Stomach (tissue), 4 donors: Measurements from ENCODE around the gene ITPKC.

ENCODE experiments used
- CTCF ChIP-seq, 7 experiments: fragments of 450-650 bp in 4 of 7; fragments of 200-600 bp in 3 of 7; sonication (generic) in 3 of 7; IDR thresholded peaks; one replicate each; pipeline ENCODE4 v1.5.1; 2016 to 2019; ENCODE audit warnings: antibody characterized with exemption in 7 of 7, control low read depth in 2 of 7, mild to moderate bottlenecking in 1 of 7
- EP300 ChIP-seq: sonication (generic); formaldehyde crosslinking; IDR thresholded peaks from one replicate; pipeline ENCODE4 v1.6.1; 2017; ENCODE audit warnings: antibody characterized with exemption
- POLR2A ChIP-seq, 4 donors: fragments of 450-650 bp; IDR thresholded peaks; one replicate each; pipeline ENCODE4 v1.6.1; 2016; ENCODE audit warnings: antibody characterized with exemption in 4 of 4, control low read depth in 2 of 4, mild to moderate bottlenecking in 1 of 4, moderate library complexity in 1 of 4
- POLR2AphosphoS5 ChIP-seq, 3 donors: sonication (generic); formaldehyde crosslinking; IDR thresholded peaks; one replicate each; pipeline ENCODE4 v1.6.1; 2016; ENCODE audit warnings: antibody characterized with exemption in 3 of 3

- TF ChIP-seq CTCF (IDR thresholded peaks at IDR 0.05) (peak in 1 of 7 experiments; percentile 29), POLR2AphosphoS5 (IDR thresholded peaks at IDR 0.05) (peak; percentile 76 to 97 (median 95)), EP300 (no peak), POLR2A (IDR thresholded peaks at IDR 0.05) (peak in 2 of 4 donors; percentile 58 to 60)
Measured at GRCh38 chr19:40716482-40717324, at the start of gene ITPKC, which contains the start of gene COQ8B.
